NT2/D1 (cell line): ENCODE data around the gene CRYGN.

Experiments used
- SUZ12 ChIP-seq: IDR thresholded peaks from 2 replicates; pipeline ENCODE4 v1.6.1; 2011; ENCODE audit not compliant: insufficient read length, insufficient read depth; ENCODE audit errors: extremely low read depth
- YY1 ChIP-seq: IDR thresholded peaks from 2 replicates; pipeline ENCODE4 v1.6.1; 2011; ENCODE audit not compliant: insufficient read length, insufficient read depth
- ZNF274 ChIP-seq: IDR thresholded peaks from 2 replicates; pipeline ENCODE4 v1.6.1; 2011; ENCODE audit warnings: mild to moderate bottlenecking, low read depth, low read length

DNA sequence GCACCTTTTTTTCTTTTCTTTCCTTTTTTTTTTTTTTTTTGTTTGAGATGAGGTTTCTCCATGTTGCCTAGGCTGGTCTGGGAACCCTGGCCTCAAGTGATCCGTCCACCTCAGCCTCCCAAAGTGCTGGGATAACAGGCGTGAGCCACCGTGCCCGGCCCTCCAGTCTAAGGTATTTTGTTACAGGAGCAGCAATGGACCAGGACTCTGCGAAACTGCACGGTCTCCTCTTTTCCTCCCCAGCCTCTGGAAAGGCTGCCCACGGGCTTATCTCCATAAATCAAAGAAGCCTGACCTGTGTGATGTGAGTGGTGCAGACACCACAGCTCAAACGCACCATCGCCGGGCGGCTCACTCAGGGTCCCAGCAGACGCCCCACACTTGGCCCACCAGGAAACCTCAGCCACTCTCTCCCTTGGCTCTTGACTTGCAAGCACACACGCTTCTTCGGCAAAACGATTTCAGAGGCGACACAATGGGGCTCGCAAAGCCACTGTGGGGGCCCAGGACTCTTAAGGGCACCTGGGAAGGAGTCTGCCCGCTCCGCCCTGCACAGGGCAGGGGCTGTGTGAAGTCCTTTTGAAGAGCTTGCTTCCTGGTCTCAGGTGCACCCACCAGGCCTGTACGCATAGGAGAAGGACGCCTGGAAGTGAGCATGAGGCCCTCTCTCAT is 50.7 kb downstream of the CRYGN start:
- no peak for TF ChIP-seq YY1
- no peak for TF ChIP-seq ZNF274
- no peak for TF ChIP-seq SUZ12
